ENCODE results near the gene COL16A1.

COL16A1 gene

GRCh38 chr1:31645274-31645568 lies 58.6 kb downstream of the COL16A1 start:
- DNase-seq = no peak

- peak; percentile 100 for DNase-seq
Observed at GRCh38 chr1:31644560-31645273, 59.1 kb downstream of the COL16A1 start, which contains the start of gene PEF1. TSS of gene PEF1 (minus strand) at chr1:31644876. CDS start at chr1:31644864, 12 bp downstream.

DNA sequence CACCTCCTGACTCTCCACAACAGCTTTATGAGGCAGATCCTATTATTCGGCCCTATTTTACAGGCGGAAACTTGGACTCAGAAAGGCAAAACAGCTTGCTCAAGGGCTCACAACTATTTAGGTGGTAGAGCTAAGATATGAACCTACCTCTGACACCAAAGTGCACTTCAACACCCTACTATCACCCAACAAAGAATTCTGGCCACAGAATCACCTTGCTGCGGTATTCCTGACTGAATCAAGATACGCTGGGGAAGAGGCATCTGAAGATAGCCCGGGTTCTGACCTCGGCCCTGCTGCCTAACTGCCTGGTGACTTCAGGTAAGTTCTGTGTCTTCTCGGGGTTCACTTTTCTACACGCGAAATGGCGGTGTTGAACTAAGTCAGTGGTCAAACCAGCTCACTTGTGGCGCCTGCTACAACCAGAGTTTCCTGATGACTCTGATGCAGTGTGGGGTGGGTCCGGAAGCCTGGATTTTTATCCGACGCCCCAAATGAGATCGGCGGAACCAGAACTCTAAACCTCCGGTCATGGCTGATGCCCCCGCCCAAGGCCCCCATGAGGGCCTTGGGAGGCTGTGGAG lies 59.7 kb downstream of the COL16A1 start:
- no peak for DNase-seq

DNA sequence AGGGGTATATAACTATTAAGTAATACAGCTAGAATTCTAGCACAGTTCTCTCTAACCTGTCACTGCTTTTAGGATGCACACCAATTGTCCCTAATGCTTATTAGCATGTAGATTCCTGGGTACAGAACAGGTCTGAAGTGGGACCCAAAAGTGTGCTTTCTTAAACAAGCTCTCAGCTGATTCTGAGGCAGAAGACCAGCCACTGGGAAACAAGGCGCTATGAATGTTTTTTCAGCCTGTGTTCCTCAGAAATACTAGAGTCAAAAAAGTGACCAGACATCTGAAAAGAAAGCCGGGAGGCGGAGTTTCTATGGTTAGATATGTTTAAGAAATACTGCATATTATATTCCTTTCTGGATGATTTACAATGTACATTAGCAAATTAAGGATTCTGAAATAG lies 60.9 kb downstream of the COL16A1 start:
- DNase-seq = no peak

GRCh38 chr1:31642366-31642765 lies 61.5 kb downstream of the COL16A1 start:
- no peak for DNase-seq

- DNase-seq = no peak
Observed at GRCh38 chr1:31640964-31641363, 62.9 kb downstream of the COL16A1 start.

GRCh38 chr1:31640179-31640578 lies 63.6 kb downstream of the COL16A1 start:
- no peak for DNase-seq

DNA sequence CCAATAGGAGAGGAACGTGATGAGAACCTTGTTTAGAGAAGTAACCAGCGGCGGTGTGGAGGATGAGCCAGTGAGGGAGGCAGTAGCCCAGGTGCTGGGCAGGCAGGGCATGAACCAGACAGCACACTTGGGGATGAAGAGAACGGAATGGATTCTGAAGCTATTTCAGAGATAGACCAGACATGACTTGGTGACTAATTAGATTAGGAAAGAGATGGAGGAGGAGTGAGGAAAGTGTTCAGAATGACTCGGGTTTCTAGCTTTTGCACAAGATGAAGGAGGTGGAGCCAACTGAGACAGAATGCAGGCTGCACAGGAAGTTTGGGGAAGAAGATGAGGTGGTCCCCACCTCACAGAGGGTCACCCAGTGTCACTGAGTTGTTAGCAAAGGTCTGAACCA lies 64.3 kb downstream of the COL16A1 start:
- no peak for DNase-seq

GRCh38 chr1:31637915-31638673 lies 65.7 kb downstream of the COL16A1 start:
- DNase-seq = no peak

GRCh38 chr1:31633117-31633516 lies 70.7 kb downstream of the COL16A1 start:
- peak; percentile 59 to 63 for DNase-seq

- no peak for DNase-seq
Observed at GRCh38 chr1:31632649-31633048, 71.2 kb downstream of the COL16A1 start.

DNA sequence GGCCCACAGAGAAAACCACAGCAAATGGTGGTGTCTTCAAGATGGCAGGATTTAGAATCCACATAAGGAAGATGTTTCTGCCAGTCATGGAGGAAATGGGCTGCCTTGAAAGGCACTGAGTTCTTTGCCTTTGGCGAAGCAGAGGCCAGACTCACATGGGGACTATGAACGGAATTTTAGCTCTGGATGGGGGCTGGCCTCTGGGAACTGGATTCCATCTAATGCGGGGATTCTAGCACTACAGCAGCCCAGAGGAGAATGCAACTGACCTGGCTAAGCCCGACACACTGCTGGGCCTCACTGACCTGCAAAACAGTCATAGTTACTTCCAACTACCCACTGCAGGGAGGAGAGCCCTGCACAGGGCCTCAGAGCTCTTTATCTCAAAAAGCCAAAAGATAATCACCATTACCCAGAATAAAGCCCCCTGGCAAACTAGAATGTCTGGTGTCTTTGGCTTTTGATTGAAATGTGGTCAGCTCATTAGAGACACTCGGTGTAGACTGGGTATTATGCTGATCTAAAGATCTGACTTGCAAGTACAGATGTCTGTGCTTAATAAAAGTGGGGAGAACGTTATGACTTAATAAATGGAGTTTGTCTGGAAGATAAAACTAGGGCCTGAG lies 74.8 kb downstream of the COL16A1 start:
- DNase-seq = no peak

DNA sequence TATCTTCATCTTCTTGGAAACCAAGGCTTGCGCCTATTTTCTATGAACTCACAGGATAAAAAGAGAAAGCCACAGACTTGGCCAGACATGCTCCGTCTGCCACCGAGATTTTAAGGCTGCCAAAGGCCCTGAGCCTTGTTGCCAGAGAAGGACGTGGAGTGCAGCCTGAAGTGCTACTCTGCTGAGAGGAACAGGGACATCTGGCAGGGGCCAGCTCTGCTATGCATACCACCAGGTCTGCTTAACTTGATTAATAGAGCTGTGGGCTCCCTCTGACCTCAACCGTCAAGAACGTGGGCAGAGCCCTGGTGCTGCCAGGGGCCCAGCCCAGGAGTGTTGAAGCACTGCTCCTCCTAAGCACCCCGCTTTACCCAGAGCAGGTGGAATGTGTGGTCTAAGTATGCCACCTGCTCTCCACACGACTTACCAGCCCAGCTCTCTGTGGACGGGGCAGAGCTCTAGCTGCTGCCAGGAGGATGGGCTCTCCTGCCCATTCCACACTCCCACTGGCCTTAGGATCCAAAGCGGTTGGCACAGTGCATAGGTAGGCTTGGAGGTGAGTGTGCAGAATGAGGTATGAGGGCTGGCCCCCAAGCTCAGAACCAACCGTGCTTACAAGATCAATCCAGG lies 75.8 kb downstream of the COL16A1 start:
- DNase-seq = no peak

DNA sequence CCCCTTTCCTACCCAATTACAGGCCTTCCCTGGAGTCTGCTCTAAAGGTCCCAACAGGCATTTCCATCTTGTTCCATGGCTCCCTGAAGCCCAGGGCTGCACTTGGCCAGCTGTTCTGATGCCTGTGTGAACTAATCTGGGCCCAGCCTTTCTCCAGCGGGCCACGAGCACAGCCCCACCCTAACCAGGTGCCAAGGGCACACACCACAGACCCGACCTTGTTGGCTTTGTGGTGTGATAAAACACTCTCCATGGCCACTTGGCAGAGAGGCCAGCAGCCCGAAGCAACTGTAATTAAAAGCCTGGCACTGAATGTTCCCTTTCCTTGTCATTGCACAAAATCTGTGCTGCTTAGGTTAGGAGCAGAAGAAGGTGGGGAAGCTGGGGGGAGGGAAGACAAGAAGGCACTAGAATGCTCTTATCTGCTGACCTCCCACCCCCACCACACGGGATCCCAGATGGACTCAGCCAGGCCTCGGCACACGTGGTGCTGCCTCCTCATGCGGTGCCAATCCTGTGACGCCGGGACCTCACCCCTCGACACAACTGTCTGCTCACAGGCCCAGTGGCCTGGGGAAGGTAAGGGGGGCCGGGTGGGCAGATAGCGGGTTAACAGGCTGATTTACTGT lies 76.4 kb downstream of the COL16A1 start:
- DNase-seq = no peak

DNA sequence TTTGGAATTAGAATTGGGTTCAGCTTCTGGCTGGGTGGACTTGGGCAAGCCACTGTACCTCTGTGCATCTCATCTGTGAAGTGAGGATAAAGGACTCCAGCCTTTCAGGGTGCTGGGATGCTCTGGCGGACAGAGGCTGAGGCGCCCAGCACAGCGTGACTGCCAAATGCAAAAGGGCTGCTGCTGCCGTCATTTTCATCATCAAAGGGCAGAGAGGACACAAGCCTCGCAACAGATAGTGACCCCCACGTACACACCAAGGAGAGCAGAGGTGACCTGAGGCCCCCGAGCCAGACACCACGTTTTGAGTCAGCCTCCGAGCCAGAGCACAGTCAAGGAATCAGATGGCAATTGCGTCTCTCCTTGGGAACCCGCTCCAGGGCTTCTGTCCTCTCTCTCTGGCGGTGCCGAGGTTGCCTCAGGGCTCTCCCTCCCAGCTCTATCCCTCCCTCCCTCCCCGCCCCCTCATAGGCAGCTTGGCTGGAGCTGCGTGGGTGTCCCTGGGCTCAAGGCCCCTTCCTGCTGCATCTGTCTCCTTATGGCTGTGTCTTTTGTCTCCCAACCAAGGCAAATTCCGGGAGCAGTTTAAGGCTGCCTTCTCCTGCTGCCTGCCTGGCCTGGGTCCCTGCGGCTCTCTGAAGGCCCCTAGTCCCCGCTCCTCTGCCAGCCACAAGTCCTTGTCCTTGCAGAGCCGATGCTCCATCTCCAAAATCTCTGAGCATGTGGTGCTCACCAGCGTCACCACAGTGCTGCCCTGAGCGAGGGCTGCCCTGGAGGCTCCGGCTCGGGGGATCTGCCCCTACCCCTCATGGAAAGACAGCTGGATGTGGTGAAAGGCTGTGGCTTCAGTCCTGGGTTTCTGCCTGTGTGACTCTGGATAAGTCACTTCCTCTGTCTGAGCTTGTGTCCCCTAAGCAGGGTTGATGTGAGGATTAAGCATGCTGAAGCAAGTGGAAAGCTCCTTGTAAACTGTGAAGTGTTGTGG lies 77.3 kb downstream of the COL16A1 start:
- no peak for DNase-seq

- DNase-seq = no peak
Observed at GRCh38 chr1:31625561-31626222, 78.1 kb downstream of the COL16A1 start.

- DNase-seq = no peak
Observed at GRCh38 chr1:31624731-31625514, 78.9 kb downstream of the COL16A1 start.

DNA sequence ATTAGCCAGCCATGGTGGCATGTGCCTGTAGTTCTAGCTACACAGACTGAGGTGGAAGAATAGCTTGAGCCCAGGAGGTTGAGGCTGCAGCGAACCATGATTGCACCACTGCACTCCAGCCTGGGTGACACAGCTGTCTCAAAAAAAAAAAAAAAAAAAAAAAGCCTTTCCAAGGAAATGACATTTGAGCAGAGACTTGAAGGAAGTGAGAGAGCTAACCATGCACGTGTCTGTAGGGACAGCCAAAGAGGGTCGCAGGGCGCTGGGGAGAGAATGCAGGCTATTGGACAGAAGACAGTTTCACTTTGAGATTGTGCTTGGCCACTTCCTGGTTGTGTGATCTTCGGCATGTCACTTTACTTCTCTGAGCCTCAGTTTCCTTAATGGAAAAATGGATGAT lies 79.5 kb downstream of the COL16A1 start:
- no peak for DNase-seq

DNA sequence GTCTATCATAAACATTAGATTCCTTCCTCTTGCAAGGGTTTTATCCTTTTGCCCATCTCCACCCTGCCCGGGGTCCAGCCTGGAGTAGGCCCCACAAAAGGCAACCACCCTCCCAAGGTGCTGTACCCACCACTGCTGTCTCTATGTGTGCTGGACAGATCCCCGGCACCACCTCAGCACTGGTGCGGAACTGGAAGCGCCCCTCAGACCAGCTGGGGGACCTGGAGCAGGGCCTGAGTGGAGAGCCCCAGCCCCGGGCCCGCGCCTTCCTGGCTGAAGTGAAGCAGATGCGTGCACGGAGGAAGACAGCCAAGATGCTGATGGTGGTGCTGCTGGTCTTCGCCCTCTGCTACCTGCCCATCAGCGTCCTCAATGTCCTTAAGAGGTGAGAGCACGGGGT lies 80.5 kb downstream of the COL16A1 start:
- DNase-seq = no peak

All from activated T-cell treated with anti-CD3 and anti-CD28 coated beads, Interleukin-2, amount 50 U/mL, for 48 hours (primary cell).